HepG2 (cell line): ENCODE measurements around the gene TIMP4. TPM values are rescaled to one million over a fixed set of nuclear protein-coding genes. Genes with fewer than 3 reads are reported as not detected.

Source experiments
- ATAC-seq: fragments of 200-7000 bp; cut with Tn5 transposase; 3 replicates; pipeline ENCODE4 v1.9.1; 2020; ENCODE audit warnings: mild to moderate bottlenecking, moderate library complexity
- BruUV-seq: library from RNA; stranded (reverse); fragments of 400-500 nt; replicated peaks from 2 replicates; lab custom pipeline; 2021; lab: Mats Ljungman, UMichigan
- CTCF ChIA-PET: fragments of 300-600 bp; formaldehyde crosslinking; extraction: SDS; loops from one replicate; lab custom pipeline; 2021; ENCODE audit warnings: low total read pairs, inconsistent platforms, low intra/inter-chr PET ratio; lab: Yijun Ruan, JAX
- POLR2A ChIA-PET: fragments of 350-600 bp; sonication (Branson Sonifier 250); formaldehyde crosslinking; loops from one replicate; lab custom pipeline; 2020; ENCODE audit warnings: antibody characterized with exemption, inconsistent platforms; lab: Yijun Ruan, JAX
- DNase-seq: peaks from one replicate; pipeline ENCODE4 v3.0.0-alpha.2; 2015; ENCODE audit warnings: low spot score
- FAIRE-seq: peaks from 3 replicates; lab custom pipeline; 2011; peaks lifted over from hg19 to GRCh38; lab: Jason Lieb, UNC
- H2AFZ ChIP-seq: one replicate; pipeline ENCODE4 v1.6.1; 2011; ENCODE audit warnings: low read length, inconsistent platforms
- H3K27ac ChIP-seq: fragments of 300-600 bp; 3 replicates; pipeline ENCODE4 v1.8.0; 2011; ENCODE audit warnings: mixed run types, mild to moderate bottlenecking, mixed read lengths, low read length, inconsistent platforms; ENCODE audit not compliant: insufficient read depth; ENCODE audit errors: extremely low read length
- H3K27me3 ChIP-seq, 2 experiments: fragments of 200-600 bp in 1 of 2; 2 replicates in 1 of 2; 3 replicates in 1 of 2; pipeline versions ENCODE4 v1.6.0 to v1.8.0; 2011; ENCODE audit warnings: low read length in 2 of 2, mild to moderate bottlenecking in 2 of 2, moderate library complexity in 2 of 2, inconsistent platforms in 1 of 2; ENCODE audit not compliant: insufficient read depth in 2 of 2, control insufficient read depth in 1 of 2
- H3K36me3 ChIP-seq, 2 experiments: fragments of 200-600 bp in 1 of 2; replicated peaks in 1 of 2; 2 replicates in 1 of 2; 3 replicates in 1 of 2; pipeline versions ENCODE4 v1.5.1 to v1.8.0; 2011; ENCODE audit warnings: low read length in 2 of 2, inconsistent platforms in 1 of 2; ENCODE audit not compliant: insufficient read depth in 2 of 2, control insufficient read depth in 1 of 2
- H3K4me1 ChIP-seq: 2 replicates; pipeline ENCODE4 v1.5.1; 2012; ENCODE audit warnings: low read length, inconsistent platforms; ENCODE audit not compliant: insufficient read depth
- H3K4me2 ChIP-seq: 2 replicates; pipeline ENCODE4 v1.6.0; 2011; ENCODE audit warnings: low read depth, low read length, inconsistent platforms
- H3K4me3 ChIP-seq, 3 experiments: fragments of 200-600 bp in 1 of 3; sonication (generic), shearing (Covaris generic) in 1 of 3; replicated peaks in 1 of 3; 2 replicates each; pipeline ENCODE4 v1.5.1; 2011 to 2016; ENCODE audit warnings: low read length in 3 of 3, inconsistent platforms in 2 of 3, low read depth in 2 of 3, mild to moderate bottlenecking in 2 of 3, control low read depth in 1 of 3, mixed read lengths in 1 of 3; ENCODE audit not compliant: insufficient read depth in 1 of 3
- H3K79me2 ChIP-seq: one replicate; pipeline ENCODE4 v1.6.1; 2011; ENCODE audit warnings: low read length, inconsistent platforms; ENCODE audit not compliant: insufficient read depth
- H3K9ac ChIP-seq: 2 replicates; pipeline ENCODE4 v1.6.0; 2011; ENCODE audit warnings: mild to moderate bottlenecking, low read depth, low read length, inconsistent platforms; ENCODE audit not compliant: insufficient read depth
- H3K9me3 ChIP-seq: 2 replicates; pipeline ENCODE4 v1.5.1; 2012; ENCODE audit warnings: mild to moderate bottlenecking, low read length
- H4K20me1 ChIP-seq: 2 replicates; pipeline ENCODE4 v1.6.0; 2011; ENCODE audit warnings: inconsistent platforms, mild to moderate bottlenecking, low read length, moderate library complexity; ENCODE audit not compliant: insufficient read depth
- ATF3 ChIP-seq: sonication (generic); formaldehyde crosslinking; IDR thresholded peaks from 2 replicates; pipeline ENCODE4 v1.4.0; 2020; ENCODE audit warnings: missing genetic modification reagents
- BRD4 ChIP-seq: sonication (generic); formaldehyde crosslinking; IDR thresholded peaks from 2 replicates; pipeline ENCODE4 v1.4.0; 2020; ENCODE audit warnings: missing genetic modification reagents
- CBX5 ChIP-seq: sonication (generic); formaldehyde crosslinking; IDR thresholded peaks from 2 replicates; pipeline ENCODE4 v1.4.0; 2020; ENCODE audit warnings: missing genetic modification reagents, borderline replicate concordance
- CREB1 ChIP-seq, 2 experiments: fragments of 450-650 bp in 1 of 2; IDR thresholded peaks; 2 replicates each; pipeline ENCODE4 v1.6.1; 2016 to 2017; ENCODE audit warnings: control low read depth in 1 of 2, mild to moderate bottlenecking in 1 of 2, missing compliant biosample characterization in 1 of 2, missing genetic modification characterization in 1 of 2
- CTCF ChIP-seq: sonication (generic); formaldehyde crosslinking; IDR thresholded peaks from 2 replicates; pipeline ENCODE4 v1.5.0; 2020; ENCODE audit warnings: mild to moderate bottlenecking, missing genetic modification reagents, moderate library complexity
- STAG1 ChIP-seq: sonication (generic); formaldehyde crosslinking; IDR thresholded peaks from 2 replicates; pipeline ENCODE4 v1.4.0; 2020; ENCODE audit warnings: missing genetic modification reagents
- ZNF326 ChIP-seq: sonication (generic); formaldehyde crosslinking; IDR thresholded peaks from 2 replicates; pipeline ENCODE4 v1.4.0; 2020; ENCODE audit warnings: missing genetic modification reagents, borderline replicate concordance
- WGBS: methylation state at CpG from one replicate; pipeline ENCODE4 v1.1.6; 2017; ENCODE audit warnings: low lambda C conversion rate; 5-methylcytosine and 5-hydroxymethylcytosine counted together
- in situ Hi-C: cut with HindIII; loops from 2 replicates; pipeline ENCODE4 v1.10.0; 2017; ENCODE audit warnings: low pct_unique_long_range_greater_than_20kb; ENCODE audit not compliant: extremely low pct_ligation_motif_present
- intact Hi-C: fragments of 100-400 bp; cut with micrococcal nuclease; formaldehyde crosslinking; loops from one replicate; pipeline ENCODE4 v1.10.0; 2022; ENCODE audit not compliant: unreplicated experiment
- polyA plus RNA-seq, 8 experiments: library from polyadenylated mRNA; depleted of rRNA in 3 of 8; stranded (reverse) in 7 of 8; unstranded in 1 of 8; fragments of >200 nt; fragmentation: Illumina TruSeq in 4 of 8; extraction: Trizol in 4 of 8; gene quantifications; 2 replicates each; pipeline versions ENCODE4 v1.2.1 to v1.2.3, GENCODE V29; 2011 to 2016; ENCODE audit warnings: low read depth in 4 of 8, missing spikeins in 1 of 8, mixed read lengths in 1 of 8; ENCODE audit not compliant: insufficient read depth in 1 of 8
- total RNA-seq, 5 experiments: library from RNA; depleted of rRNA; stranded (reverse); fragments of >200 nt; fragmentation: Illumina TruSeq; extraction: Trizol; gene quantifications; 2 replicates each; pipeline ENCODE4 v1.2.3, GENCODE V29; 2016; ENCODE audit warnings: low read depth in 1 of 5

The TIMP4 gene
- total and polyA plus RNA-seq, 2 of the 13 experiments (the other 11 are each of a cell fraction or from before 2014, with no cell fraction given) = 0.05 to 0.07 TPM

DNA sequence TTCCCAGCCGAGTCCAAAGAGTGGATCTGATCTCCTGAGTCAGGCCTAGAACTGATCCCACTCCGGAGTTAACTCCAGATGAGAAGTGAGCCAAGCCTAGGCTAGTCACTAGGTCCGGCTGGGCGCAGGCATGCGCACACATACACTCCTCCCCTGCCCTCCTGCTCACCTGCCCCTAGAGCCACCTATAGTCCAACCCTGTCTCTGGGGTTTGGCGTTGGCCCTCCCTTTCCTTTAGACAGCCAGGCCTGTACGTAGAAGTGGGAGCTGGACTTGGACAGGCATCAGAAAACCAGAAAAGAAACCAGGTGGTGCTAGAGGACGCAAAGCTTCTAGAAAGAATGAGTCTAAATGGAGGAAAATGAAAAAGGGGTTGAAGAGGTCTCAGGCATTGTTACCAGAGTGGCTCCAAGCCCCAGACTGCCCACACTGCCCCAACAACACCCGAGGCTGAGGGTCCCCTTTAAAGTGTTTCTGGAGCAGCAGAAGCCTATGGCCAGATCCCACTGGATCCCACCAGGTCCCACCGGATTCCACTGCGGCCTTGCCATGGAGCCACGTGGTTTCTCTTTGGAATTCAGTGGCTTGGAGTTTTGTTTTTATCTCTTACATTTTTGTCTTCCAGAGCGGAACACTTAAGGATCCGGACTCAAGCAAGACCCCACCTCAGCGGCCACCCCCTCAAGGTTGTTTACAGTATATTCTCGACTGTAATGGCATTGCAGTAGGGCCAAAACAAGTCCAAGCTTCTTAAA is 24.2 kb upstream of the TIMP4 start:
- H3K27ac ChIP-seq = no peak overlapping the region
- ChIA-PET POLR2A (no interaction called here), CTCF (no interaction called here)
- H3K9ac ChIP-seq = no peak overlapping the region
- intact Hi-C loops = no loop called here
- no peaks in the 10 kb centered on the region for H4K20me1 ChIP-seq
- peaks cover 24% of the 10 kb centered on the region for H3K4me1 ChIP-seq
- H3K27me3 ChIP-seq = peaks cover 0 to 23% of the 10 kb centered on the region in 2 experiments; a peak in 3 of 5 replicates
- peak overlapping the region in 1 of 3 experiments; percentile 4; a peak in 1 of 6 replicates for H3K4me3 ChIP-seq
- 52% methylated on average over 16 of the region's 16 CpGs for WGBS
- ATAC-seq (no peak; the same call in 1 of the 3 replicates), FAIRE-seq (no peak), DNase-seq (no peak)
- BruUV-seq = no TSS peak
- H3K36me3 ChIP-seq = no peaks in the 10 kb centered on the region
- peak overlapping the region; percentile 36; the same call in 1 of the 2 replicates for H3K4me2 ChIP-seq
- no peak for TF ChIP-seq CREB1 (IDR thresholded peaks at IDR 0.05)
- TF ChIP-seq CREB1 (CRISPR knock-in tag; IDR thresholded peaks at IDR 0.05) = no peak
- TF ChIP-seq BRD4 = no peak
- TF ChIP-seq ATF3 (CRISPR knock-in tag) = no peak
- no peak for TF ChIP-seq CBX5 (CRISPR knock-in tag)
- TF ChIP-seq CTCF (CRISPR knock-in tag) = 0 out of 2 replicates have a peak, but pooled peaks have one; percentile 9
- 0 out of 2 replicates have a peak, but pooled peaks have one; percentile 18 for TF ChIP-seq STAG1
- no peak for TF ChIP-seq ZNF326 (CRISPR knock-in tag)
- no peak overlapping the region for H2AFZ ChIP-seq
- in situ Hi-C loops = no loop called here
- H3K79me2 ChIP-seq = no peaks in the 10 kb centered on the region
- H3K9me3 ChIP-seq = no peaks in the 10 kb centered on the region
